ENCODE results near the gene THUMPD3. TPM values are rescaled to one million over a fixed set of nuclear protein-coding genes. Genes with fewer than 3 reads are reported as not detected.

Gene THUMPD3
- total RNA-seq, 1 experiment from 2014 or later, result 31.3 TPM

DNA sequence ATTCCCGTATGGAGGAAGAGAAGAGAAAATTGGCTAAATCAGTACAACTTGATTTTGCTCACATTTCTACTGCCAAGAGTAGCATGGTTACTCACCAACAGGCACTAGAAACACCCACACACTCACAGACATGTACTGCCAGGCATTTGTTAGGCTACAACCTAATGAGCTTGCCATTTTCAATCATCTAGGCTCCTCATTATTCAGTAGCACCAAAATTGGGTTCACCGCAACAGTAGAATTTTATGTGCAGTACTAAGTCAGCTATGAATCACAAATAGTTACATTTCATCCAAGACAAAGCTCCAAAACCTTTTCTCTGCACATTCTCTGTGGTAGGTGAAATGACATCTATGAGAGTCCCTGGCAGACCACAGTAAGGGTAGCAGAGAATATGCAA, 15.0 kb upstream of the THUMPD3 start:
- H3K36me3 ChIP-seq, result no peaks in the 10 kb centered on the region
- H3K27me3 ChIP-seq, result no peaks in the 10 kb centered on the region
- H3K9me3 ChIP-seq, result no peaks in the 10 kb centered on the region
- H3K4me3 ChIP-seq, result no peak overlapping the region
- DNase-seq, result peak; percentile 67

DNA sequence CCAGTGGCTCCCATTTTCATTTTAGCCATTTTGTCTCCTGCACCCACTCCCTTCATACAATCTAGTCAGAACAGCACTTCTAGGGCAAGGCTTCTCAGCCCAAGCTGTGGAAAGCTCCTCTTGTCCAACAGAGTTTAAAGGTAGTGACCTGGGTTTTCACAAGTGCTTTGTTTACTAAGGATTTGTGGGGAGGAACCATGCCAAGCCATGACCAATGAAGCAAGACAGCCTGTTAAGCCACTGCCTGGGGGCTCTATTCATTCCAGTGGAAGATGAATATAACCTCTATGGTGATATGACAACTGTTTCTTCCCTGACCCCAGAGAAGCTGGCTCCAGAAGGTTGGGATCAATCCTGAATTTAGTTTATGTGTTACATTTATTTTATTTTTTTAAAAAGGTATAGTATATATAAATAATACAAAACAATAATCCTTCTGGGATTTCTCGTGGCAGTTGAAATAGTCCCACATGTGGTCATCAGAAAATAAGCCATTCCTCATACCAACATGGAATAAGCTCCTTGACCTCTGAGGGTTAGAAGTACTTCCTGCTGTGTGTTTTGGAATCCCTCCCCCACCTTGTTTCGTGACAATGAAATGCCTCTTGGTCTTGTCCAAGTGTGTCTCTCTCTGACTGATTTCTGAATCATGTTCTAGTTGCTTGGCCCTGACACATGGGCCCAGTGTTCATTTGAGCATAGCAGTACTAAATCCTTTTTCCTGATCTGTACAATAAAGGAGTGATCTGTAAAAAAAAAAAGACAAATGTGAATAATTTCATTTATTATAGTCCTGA, 13.3 kb upstream of the THUMPD3 start:
- Histone ChIP-seq H3K9me3 (no peaks in the 10 kb centered on the region), H3K4me3 (no peak overlapping the region), H3K27me3 (no peaks in the 10 kb centered on the region), H3K36me3 (no peaks in the 10 kb centered on the region)
- DNase-seq, result peak; percentile 86

DNA sequence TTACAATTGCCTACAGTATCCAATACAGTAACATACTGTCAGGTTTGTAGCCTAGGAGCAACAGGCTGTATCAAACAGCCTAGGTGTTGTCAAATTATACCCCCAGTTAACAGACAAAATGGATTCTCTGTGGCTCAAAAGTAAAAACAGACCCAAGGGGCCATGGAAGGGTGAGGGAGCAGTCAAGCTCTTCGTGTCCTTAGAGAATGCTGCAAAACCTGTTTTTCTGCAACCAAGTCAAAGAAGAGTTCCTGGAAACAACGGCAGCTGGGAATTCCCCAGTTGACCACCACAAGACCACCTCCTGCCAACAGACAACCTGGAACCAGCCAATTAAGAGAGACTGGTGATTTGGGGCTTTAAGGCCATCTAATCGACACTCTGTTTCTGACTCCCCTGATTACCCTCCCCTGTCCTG, 11.1 kb upstream of the THUMPD3 start:
- no peak for DNase-seq
- H3K9me3 ChIP-seq, result no peaks in the 10 kb centered on the region
- H3K27me3 ChIP-seq, result no peaks in the 10 kb centered on the region
- no peaks in the 10 kb centered on the region for H3K36me3 ChIP-seq
- H3K4me3 ChIP-seq, result no peak overlapping the region

DNA sequence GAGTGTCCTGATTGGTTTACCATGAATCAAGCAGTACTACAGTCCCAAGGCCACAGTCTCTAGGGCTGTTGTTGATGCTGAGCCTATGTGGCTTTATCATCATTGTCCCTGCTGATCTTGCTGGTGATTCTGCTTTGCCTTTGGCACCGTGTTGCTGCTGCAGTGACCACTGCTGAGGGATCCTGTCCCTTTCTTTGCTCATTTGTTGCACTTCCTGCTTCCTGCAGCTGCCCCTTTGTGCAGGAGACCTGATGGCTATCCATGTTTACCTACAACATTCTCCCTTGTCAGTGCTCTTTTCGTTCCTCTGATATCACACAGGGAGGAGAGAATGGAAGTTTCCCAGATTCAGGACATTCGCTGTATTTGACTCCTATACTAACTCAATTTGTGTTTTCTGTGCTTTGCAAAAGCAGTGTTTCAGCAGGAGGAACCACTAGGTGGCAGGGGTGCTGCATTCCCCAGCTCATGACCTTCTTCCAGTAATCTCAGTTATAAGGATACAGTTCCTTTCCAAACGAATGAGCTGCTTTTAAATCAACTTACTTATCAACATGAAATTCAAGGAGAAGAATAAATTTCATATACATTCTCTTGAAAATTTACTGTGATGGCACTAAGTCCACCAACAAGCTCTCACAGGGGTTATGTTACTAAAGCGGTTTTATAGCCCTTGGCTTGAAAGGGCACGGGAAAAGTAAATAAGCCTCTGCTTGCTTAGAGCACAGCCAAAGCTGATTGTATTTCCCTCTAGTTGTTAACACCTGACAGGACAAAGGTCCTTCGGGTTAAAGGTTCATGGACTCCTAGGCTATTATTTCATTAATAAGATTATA, 9.7 kb upstream of the THUMPD3 start:
- H3K9me3 ChIP-seq, result no peaks in the 10 kb centered on the region
- DNase-seq, result peak; percentile 52
- H3K36me3 ChIP-seq, result no peaks in the 10 kb centered on the region
- H3K4me3 ChIP-seq, result no peak overlapping the region
- H3K27me3 ChIP-seq, result no peaks in the 10 kb centered on the region

DNA sequence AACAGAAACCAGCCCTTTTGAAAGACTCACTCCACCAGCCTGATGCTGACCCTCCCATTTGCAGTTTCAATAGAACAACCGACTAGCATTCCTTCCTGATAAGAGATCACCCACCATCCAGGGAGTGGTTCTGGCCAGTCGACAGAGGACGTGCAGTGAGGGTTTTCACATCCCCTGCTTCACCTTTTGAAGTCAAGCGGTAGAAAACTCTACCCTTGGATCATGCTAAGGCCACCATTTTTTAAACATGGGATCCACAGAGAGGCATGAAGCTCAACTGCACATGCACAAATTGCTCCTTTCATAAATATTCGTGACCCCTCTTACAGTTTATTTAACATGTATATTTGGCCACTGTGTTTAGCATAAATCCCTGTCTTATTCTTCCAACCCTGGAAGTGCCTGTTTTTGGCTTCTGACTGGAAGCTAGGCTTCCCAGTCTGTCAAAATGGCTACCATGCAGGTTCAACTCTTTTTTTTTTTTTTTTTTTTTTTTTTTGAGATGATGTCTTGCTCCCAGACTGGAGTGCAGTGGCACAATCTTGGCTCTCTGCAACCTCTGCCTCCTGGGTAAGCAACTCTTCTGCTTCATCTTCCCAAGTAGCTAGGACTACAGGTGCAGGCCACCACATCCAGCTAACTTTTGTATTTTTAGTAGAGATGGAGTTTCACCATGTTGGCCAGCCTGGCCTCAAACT, 1.0 kb upstream of the THUMPD3 start:
- H3K4me3 ChIP-seq, result peak overlapping the region; percentile 66
- peaks cover 20% of the 10 kb centered on the region for H3K36me3 ChIP-seq
- no peak for DNase-seq
- H3K27me3 ChIP-seq, result no peaks in the 10 kb centered on the region
- H3K9me3 ChIP-seq, result no peaks in the 10 kb centered on the region

- no peak for DNase-seq
- no peak overlapping the region for H3K4me3 ChIP-seq
- H3K27me3 ChIP-seq, result no peaks in the 10 kb centered on the region
- no peaks in the 10 kb centered on the region for H3K9me3 ChIP-seq
- peaks cover 61% of the 10 kb centered on the region for H3K36me3 ChIP-seq
Observed at GRCh38 chr3:9369508-9369907, 6.7 kb downstream of the THUMPD3 start.

- no peak for DNase-seq
- H3K36me3 ChIP-seq, result peaks cover 62% of the 10 kb centered on the region
Observed at GRCh38 chr3:9373465-9373864, 10.6 kb downstream of the THUMPD3 start.

DNA sequence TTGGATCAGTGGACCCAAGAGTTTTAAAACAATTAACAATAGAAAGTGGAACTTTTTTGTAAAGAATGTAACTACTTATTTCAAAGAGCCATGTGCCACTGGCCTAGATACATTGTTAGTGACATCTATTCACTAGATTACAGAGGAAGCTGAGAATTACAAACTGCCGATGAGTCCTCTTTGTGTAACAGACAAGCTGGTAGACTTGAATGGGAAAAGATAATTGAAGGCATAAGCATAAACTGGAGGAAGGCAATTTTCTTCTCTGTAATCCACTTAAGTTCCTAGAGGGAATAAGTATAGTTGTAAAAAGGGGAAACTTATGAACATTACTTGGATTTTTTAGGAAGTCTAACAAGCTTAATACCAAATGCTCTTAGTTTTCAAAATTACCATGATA, 15.1 kb downstream of the THUMPD3 start:
- DNase-seq, result no peak
- Histone ChIP-seq H3K36me3 (peaks cover 40% of the 10 kb centered on the region), H3K27me3 (no peaks in the 10 kb centered on the region), H3K4me3 (no peak overlapping the region), H3K9me3 (no peaks in the 10 kb centered on the region)

More at GRCh38 chr3:9373465-9373864, 10.6 kb downstream of the THUMPD3 start:
- H3K27me3 ChIP-seq, result no peaks in the 10 kb centered on the region
- H3K9me3 ChIP-seq, result no peaks in the 10 kb centered on the region
- H3K4me3 ChIP-seq, result no peak overlapping the region

DNA sequence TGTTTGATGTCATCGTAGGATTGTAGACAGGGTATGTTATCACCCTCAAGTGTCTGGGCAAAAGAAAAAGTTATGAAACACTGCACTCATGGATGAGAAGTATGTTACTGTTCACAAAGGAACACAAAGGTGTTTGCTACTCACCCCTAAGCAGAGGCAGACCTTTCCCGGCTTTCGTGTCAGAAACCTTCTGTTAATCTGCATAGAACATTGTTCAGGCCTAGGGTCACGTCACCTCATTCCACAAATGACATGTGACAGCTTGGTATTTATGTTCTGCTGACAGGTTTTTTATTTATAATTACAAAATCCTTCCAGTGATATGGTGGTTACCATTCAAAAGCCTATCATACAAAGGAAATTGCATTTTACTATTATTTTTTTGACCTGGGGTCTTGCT, 16.5 kb downstream of the THUMPD3 start:
- Histone ChIP-seq H3K36me3 (peaks cover 45% of the 10 kb centered on the region), H3K27me3 (no peaks in the 10 kb centered on the region), H3K9me3 (no peaks in the 10 kb centered on the region), H3K4me3 (no peak overlapping the region)
- DNase-seq, result no peak

DNA sequence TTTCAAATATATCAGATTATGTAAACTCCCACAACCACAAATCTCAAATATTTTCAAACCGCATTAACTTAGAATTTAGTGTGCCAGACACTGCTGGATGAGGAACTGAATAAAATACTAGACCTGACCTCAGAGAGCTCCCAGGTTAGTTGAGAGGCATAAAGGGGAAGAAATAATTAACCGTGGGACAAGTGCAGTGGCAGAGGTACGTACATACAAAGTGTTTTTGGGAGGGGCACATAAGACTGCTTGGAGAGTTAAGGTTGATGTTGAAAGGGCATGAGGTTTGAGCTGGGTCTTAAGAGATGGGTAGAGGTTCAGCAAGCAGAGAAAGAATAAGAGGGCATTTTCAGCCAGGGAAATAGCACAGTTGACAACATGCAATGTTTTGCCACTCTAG, 17.2 kb downstream of the THUMPD3 start:
- Histone ChIP-seq H3K27me3 (no peaks in the 10 kb centered on the region), H3K9me3 (no peaks in the 10 kb centered on the region), H3K36me3 (peaks cover 48% of the 10 kb centered on the region), H3K4me3 (no peak overlapping the region)
- DNase-seq, result no peak

DNA sequence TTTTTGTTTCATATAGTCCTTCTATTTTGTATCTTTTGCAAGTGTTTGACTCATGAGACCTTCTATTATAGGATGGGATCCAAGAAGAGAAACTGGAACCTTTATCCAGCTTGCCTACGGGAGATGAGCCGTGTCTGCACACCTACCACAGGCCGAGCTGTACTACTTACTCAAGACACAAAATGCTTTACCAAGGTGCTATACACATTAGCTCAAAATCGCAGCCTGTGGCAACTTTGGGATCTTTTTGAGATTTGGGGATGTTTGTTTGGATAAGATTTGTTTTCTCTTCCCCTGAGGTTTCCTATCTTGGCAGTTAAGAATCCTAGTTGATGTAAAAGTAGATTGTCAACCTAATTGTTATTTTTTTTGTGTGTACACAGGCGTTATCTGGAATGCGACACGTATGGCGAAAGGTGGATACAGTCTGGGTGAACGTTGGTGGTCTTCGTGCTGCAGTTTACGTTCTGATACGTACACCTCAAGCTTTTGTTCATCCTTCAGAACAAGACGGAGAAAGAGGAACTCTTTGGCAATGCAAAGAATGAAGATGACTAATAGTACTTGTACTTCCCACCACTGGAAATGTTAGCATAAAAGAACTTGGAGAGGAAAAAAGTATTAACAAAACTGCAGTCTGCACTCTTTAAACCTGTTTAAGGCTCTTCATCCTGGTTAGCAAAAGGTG, 21.4 kb downstream of the THUMPD3 start:
- H3K4me3 ChIP-seq, result no peak overlapping the region
- H3K27me3 ChIP-seq, result no peaks in the 10 kb centered on the region
- H3K9me3 ChIP-seq, result no peaks in the 10 kb centered on the region
- H3K36me3 ChIP-seq, result peaks cover 57% of the 10 kb centered on the region
- no peak for DNase-seq

DNA sequence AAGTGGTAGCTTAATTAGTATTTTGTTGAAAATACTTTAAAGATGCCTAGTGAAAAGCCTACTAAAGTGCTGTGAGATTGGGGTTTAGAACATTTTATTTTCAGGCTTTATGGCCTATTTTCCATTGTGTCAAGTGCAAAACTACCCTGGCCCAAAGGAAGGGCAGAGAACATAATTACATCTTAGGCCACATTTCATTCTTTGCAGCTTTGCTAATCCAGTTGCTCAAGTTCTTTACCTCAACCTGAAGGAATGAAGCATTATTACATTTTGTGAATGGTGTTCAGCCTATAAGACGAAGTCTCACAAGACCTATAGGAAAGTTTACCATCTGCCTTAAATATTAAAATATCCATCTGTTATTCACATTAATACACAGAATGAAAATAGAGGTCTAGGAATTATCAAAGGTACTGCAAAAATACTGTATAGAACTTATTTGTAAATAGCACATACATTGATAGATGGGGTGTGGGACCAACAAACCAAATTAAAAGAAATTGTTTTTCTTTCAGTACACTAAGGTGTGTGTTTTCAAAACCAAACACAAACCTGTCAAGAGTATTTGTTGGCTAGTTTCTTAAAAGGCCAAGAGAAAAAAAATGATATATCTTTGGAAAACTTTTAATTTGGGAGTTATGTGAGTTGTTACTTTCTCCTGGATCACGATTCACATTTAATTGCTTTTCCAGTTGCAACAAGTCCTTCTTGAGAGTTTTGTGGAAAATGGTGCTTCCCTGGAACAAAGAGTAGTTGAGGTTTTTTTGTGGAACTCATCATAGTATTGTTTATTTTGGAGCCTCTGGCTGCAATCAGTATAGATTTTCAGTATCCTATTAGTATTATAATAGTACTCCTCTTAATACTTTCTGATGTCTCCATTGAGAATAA, 22.6 kb downstream of the THUMPD3 start:
- Histone ChIP-seq H3K4me3 (no peak overlapping the region), H3K27me3 (no peaks in the 10 kb centered on the region), H3K36me3 (peaks cover 66% of the 10 kb centered on the region), H3K9me3 (no peaks in the 10 kb centered on the region)
- DNase-seq, result no peak

DNA sequence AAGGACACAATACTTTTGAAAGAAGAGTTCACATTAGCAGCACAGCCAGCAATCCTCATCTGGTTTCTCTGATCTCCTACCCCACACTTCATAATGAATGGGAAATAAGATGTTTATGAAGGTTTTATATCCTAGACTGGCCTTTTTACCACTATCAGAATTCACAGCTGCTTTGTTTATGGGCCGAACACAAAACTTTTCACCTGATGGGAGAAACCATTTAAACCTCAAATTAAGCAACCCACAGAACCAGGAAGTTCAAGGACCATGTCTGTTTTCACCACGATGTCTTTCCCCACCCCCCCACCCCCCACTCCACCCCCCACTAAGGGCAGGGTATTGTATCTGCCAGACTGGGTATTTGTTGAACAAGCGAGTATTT, 23.2 kb downstream of the THUMPD3 start:
- Histone ChIP-seq H3K36me3 (peaks cover 70% of the 10 kb centered on the region), H3K4me3 (no peak overlapping the region), H3K9me3 (no peaks in the 10 kb centered on the region), H3K27me3 (no peaks in the 10 kb centered on the region)
- no peak for DNase-seq

DNA sequence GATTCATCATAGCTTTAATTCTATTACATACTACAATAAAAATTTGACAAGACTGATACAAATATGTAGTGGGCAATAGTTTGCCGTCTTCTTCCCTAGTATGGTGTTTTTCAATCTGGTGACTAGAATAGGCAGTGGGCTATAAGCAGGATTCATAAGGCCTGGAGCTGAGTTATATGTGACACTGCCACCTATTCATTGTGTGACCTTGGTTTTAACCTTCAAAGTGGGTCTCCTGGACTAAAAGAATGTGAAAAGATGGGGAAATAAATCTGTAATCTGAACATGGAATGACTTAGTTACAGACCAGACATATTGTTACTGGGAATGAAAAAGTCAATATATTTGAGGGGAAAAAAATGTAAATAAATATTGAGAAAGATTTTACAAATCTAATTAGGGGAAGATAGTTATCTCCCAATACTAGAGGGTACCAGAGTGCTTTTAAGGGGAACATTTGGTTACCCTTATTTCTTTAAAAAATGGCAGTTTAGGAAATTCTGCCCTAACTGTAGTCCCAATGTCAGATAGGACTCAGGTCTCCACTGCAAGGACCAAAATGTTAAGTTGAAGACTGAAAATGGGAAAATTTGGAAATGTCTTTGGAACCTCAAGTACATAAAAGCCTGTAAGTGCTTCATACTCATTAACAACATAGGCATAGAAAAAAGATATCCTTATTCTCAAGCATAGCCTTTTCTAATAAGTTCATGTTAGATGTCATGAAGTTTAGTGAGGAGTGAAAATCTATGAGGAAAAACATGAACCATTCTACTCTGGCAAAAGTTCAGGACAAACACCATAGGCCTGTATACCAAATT, 23.9 kb downstream of the THUMPD3 start:
- Histone ChIP-seq H3K4me3 (no peak overlapping the region), H3K27me3 (no peaks in the 10 kb centered on the region), H3K9me3 (no peaks in the 10 kb centered on the region), H3K36me3 (peaks cover 72% of the 10 kb centered on the region)
- no peak for DNase-seq

GRCh38 chr3:9387322-9387655, 24.4 kb downstream of the THUMPD3 start:
- no peaks in the 10 kb centered on the region for H3K9me3 ChIP-seq
- no peak overlapping the region for H3K4me3 ChIP-seq
- H3K36me3 ChIP-seq, result peaks cover 77% of the 10 kb centered on the region
- DNase-seq, result no peak
- no peaks in the 10 kb centered on the region for H3K27me3 ChIP-seq
